Adrenal gland (tissue), 5 donors: Measurements from ENCODE around the gene ASS1.

Experiments
- CTCF ChIP-seq, 6 experiments: fragments of 450-650 bp in 4 of 6; fragments of 200-600 bp in 2 of 6; sonication (generic) in 1 of 6; IDR thresholded peaks; 1 replicate in 5 of 6; 2 replicates in 1 of 6; pipeline versions ENCODE4 v1.5.1 to v1.8.0; 2016 to 2021; ENCODE audit warnings: antibody characterized with exemption in 6 of 6, mild to moderate bottlenecking in 2 of 6, moderate library complexity in 1 of 6
- POLR2A ChIP-seq, 2 donors: fragments of 450-650 bp; IDR thresholded peaks; one replicate each; pipeline ENCODE4 v1.6.1; 2017; ENCODE audit warnings: antibody characterized with exemption in 2 of 2, mild to moderate bottlenecking in 2 of 2, moderate library complexity in 1 of 2
- donor health status: DM: no; HTN: no; CAD: no.

GRCh38 chr9:130501639-130502038, 56.9 kb downstream of the ASS1 start:
- TF ChIP-seq CTCF (IDR thresholded peaks at IDR 0.05) (no peak), POLR2A (IDR thresholded peaks at IDR 0.05) (no peak)
